K562 treated with DMSO at 1 percent for 12 hours (cell line): ENCODE data around the gene NCR1. TPM values are rescaled to one million over a fixed set of nuclear protein-coding genes. Genes with fewer than 3 reads are reported as not detected.

ENCODE experiments used
- total RNA-seq: library from RNA; unstranded; fragments of 300-600 nt; gene quantifications from 2 replicates; pipeline ENCODE4 v1.2.3, GENCODE V29; 2022; ENCODE audit not compliant: insufficient read depth

The NCR1 gene
- total RNA-seq = not detected in 2 replicates

GRCh38 chr19:54905803-54906511, at the start of gene NCR1:
Gene NCR1 (plus strand): TSS chr19:54906148. CDS start chr19:54906188, 40 bp downstream.

GRCh38 chr19:54873990-54874389, 32.0 kb upstream of the NCR1 start, which contains the start of gene FCAR:
Gene FCAR (plus strand): TSS chr19:54874235. CDS start chr19:54874290, 55 bp downstream.

GRCh38 chr19:54947381-54947780, 41.4 kb downstream of the NCR1 start, which contains the start of gene NLRP7:
Gene NLRP7 (minus strand): TSS chr19:54947530.

Other genes starting within 250 kb of the NCR1 start
- not detected in 2 replicates for gene LILRB4, start 243.2 kb upstream of the NCR1 start, total RNA-seq
- gene KIR3DL3, start 181.7 kb upstream of the NCR1 start, total RNA-seq = not detected in 2 replicates
- not detected in 2 replicates for gene KIR2DL3, start 167.6 kb upstream of the NCR1 start, total RNA-seq
- gene KIR2DL1, start 136.4 kb upstream of the NCR1 start, total RNA-seq = not detected in 2 replicates
- not detected in 2 replicates for gene KIR2DL4, start 102.5 kb upstream of the NCR1 start, total RNA-seq
- not detected in 2 replicates for gene KIR3DL1, start 89.7 kb upstream of the NCR1 start, total RNA-seq
- not detected in 2 replicates for gene KIR2DS4, start 73.5 kb upstream of the NCR1 start, total RNA-seq
- gene KIR3DL2, start 55.7 kb upstream of the NCR1 start, total RNA-seq = not detected in 2 replicates
- gene FCAR, start 31.9 kb upstream of the NCR1 start, total RNA-seq = not detected in 2 replicates
- gene NLRP7, start 41.4 kb downstream of the NCR1 start, total RNA-seq = 0.19 TPM in 1 of 2 replicates, not detected in the other
- gene NLRP2, start 60.2 kb downstream of the NCR1 start, total RNA-seq = 21.9 and 41.0 TPM in 2 replicates
- gene GP6, start 132.1 kb downstream of the NCR1 start, total RNA-seq = 0.97 and 1.4 TPM in 2 replicates
- gene RDH13, start 157.0 kb downstream of the NCR1 start, total RNA-seq = 20.5 and 29.5 TPM in 2 replicates
- 15.4 and 16.9 TPM in 2 replicates for gene EPS8L1, start 169.7 kb downstream of the NCR1 start, total RNA-seq
- 85.5 and 96.1 TPM in 2 replicates for gene PPP1R12C, start 211.5 kb downstream of the NCR1 start, total RNA-seq
- 273 and 285 TPM in 2 replicates for gene TNNT1, start 243.1 kb downstream of the NCR1 start, total RNA-seq